GM21360 (cell line): ENCODE data around the gene SDCBP2.

Experiments
- ATAC-seq: cut with Tn5 transposase; IDR thresholded peaks from one replicate; pipeline ENCODE4 v1.9.1; 2021; ENCODE audit warnings: mild to moderate bottlenecking, moderate library complexity; ENCODE audit not compliant: unreplicated experiment

SDCBP2 gene

GRCh38 chr20:1331801-1332453 lies 3.0 kb upstream of the SDCBP2 start:
- ATAC-seq, result no peak

- ATAC-seq, result no peak
Measured at GRCh38 chr20:1331101-1331500, 2.2 kb upstream of the SDCBP2 start.

GRCh38 chr20:1330075-1330830 lies 1.3 kb upstream of the SDCBP2 start:
- ATAC-seq, result no peak

GRCh38 chr20:1327827-1328679 lies 886 bp downstream of the SDCBP2 start:
- no peak for ATAC-seq

GRCh38 chr20:1327241-1327653 lies 1.7 kb downstream of the SDCBP2 start:
- ATAC-seq, result no peak

- ATAC-seq, result no peak
Measured at GRCh38 chr20:1326031-1326930, 2.7 kb downstream of the SDCBP2 start.

- ATAC-seq, result peak; percentile 68
Measured at GRCh38 chr20:1325173-1326030, 3.5 kb downstream of the SDCBP2 start.

GRCh38 chr20:1324598-1325172 lies 4.3 kb downstream of the SDCBP2 start:
- ATAC-seq, result no peak

GRCh38 chr20:1323830-1324597 lies 4.9 kb downstream of the SDCBP2 start:
- no peak for ATAC-seq

- ATAC-seq, result no peak
Measured at GRCh38 chr20:1323256-1323655, 5.7 kb downstream of the SDCBP2 start.

- no peak for ATAC-seq
Measured at GRCh38 chr20:1322511-1323245, 6.3 kb downstream of the SDCBP2 start.

GRCh38 chr20:1321654-1321939 lies 7.3 kb downstream of the SDCBP2 start:
- no peak for ATAC-seq

GRCh38 chr20:1320902-1321653 lies 7.9 kb downstream of the SDCBP2 start:
- no peak for ATAC-seq

GRCh38 chr20:1320016-1320415 lies 8.9 kb downstream of the SDCBP2 start:
- no peak for ATAC-seq

- ATAC-seq, result no peak
Measured at GRCh38 chr20:1319462-1319861, 9.5 kb downstream of the SDCBP2 start.

- ATAC-seq, result no peak
Measured at GRCh38 chr20:1319051-1319450, 9.9 kb downstream of the SDCBP2 start.

GRCh38 chr20:1317545-1318255 lies 11.2 kb downstream of the SDCBP2 start:
- ATAC-seq, result no peak
